Dendritic cell treated with granulocyte-macrophage colony-stimulating factor and Interleukin-4, amounts not matched to agents 40 ng/mL and 50 ng/mL, for 4 days (primary cell): ENCODE data around the gene ARHGAP28.

Experiments used
- H3K27ac Mint-ChIP-seq: one replicate; pipeline ENCODE4 v1.8.0; 2022; ENCODE audit warnings: mild to moderate bottlenecking, mixed read lengths
- H3K27me3 Mint-ChIP-seq: one replicate; pipeline ENCODE4 v1.8.0; 2022; ENCODE audit warnings: mild to moderate bottlenecking, mixed read lengths
- H3K36me3 Mint-ChIP-seq: one replicate; pipeline ENCODE4 v1.8.0; 2022; ENCODE audit warnings: low read depth, mixed read lengths
- H3K4me1 Mint-ChIP-seq: one replicate; pipeline ENCODE4 v1.8.0; 2022; ENCODE audit warnings: low read depth, mixed read lengths
- H3K4me3 Mint-ChIP-seq: one replicate; pipeline ENCODE4 v1.8.0; 2022; ENCODE audit warnings: mild to moderate bottlenecking, moderate library complexity, mixed read lengths
- H3K9me3 Mint-ChIP-seq: one replicate; pipeline ENCODE4 v1.8.0; 2022; ENCODE audit warnings: mixed read lengths
- intact Hi-C: fragments of 100-400 bp; cut with micrococcal nuclease; formaldehyde crosslinking; loops from one replicate; pipeline ENCODE4 v1.15.0; 2022

Gene ARHGAP28

GRCh38 chr18:6744816-6745455, 15.4 kb downstream of the ARHGAP28 start:
- H3K4me1 Mint-ChIP-seq = no peaks in the 10 kb centered on the region
- no peaks in the 10 kb centered on the region for H3K36me3 Mint-ChIP-seq
- intact Hi-C loops = loop anchor here (5.0 kb wide), 1 partner anchor 728 kb away; no protein-coding TSS in a partner anchor
- no peaks in the 10 kb centered on the region for H3K27me3 Mint-ChIP-seq
- no peaks in the 10 kb centered on the region for H3K9me3 Mint-ChIP-seq
- no peak overlapping the region for H3K4me3 Mint-ChIP-seq
- no peak overlapping the region for H3K27ac Mint-ChIP-seq

DNA sequence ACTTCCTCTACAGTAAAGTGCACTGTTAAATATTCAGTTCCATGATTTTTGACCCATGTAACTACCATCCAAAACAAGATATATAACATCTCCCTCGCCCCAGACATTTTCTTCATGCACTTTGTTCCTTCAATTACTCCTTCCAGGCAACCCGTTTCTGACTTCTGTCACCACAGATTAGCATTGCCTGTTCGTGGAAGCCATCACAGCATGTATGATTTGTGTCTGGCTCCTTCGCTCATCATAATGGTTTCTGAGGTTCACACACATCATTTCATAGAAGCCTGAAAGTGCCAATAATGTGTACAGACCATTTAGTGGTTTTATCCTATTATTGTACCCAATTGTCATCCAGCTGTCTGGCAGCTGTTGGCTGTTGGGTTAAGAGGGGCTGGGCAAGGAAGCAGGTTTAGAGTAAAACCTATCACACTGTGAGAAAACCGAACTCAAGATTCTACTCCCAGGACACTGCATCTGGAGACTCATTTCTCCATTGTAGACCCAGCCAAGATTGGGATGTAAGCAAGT, 16.1 kb downstream of the ARHGAP28 start:
- intact Hi-C loops = no loop called here
- H3K36me3 Mint-ChIP-seq = no peaks in the 10 kb centered on the region
- peaks cover 2% of the 10 kb centered on the region for H3K9me3 Mint-ChIP-seq
- H3K27me3 Mint-ChIP-seq = no peaks in the 10 kb centered on the region
- H3K27ac Mint-ChIP-seq = no peak overlapping the region
- no peak overlapping the region for H3K4me3 Mint-ChIP-seq
- no peaks in the 10 kb centered on the region for H3K4me1 Mint-ChIP-seq

GRCh38 chr18:6746386-6746960, 17.0 kb downstream of the ARHGAP28 start:
- Mint-ChIP-seq H3K4me1 (no peaks in the 10 kb centered on the region), H3K36me3 (no peaks in the 10 kb centered on the region), H3K9me3 (peaks cover 8% of the 10 kb centered on the region), H3K4me3 (no peak overlapping the region), H3K27me3 (no peaks in the 10 kb centered on the region), H3K27ac (no peak overlapping the region)
- intact Hi-C loops = no loop called here

GRCh38 chr18:6747646-6748045, 18.1 kb downstream of the ARHGAP28 start:
- Mint-ChIP-seq H3K27me3 (no peaks in the 10 kb centered on the region), H3K27ac (no peak overlapping the region), H3K9me3 (peaks cover 8% of the 10 kb centered on the region), H3K4me1 (no peaks in the 10 kb centered on the region), H3K4me3 (no peak overlapping the region), H3K36me3 (no peaks in the 10 kb centered on the region)
- intact Hi-C loops = no loop called here

GRCh38 chr18:6748241-6748640, 18.7 kb downstream of the ARHGAP28 start:
- Mint-ChIP-seq H3K4me1 (no peaks in the 10 kb centered on the region), H3K27ac (no peak overlapping the region), H3K27me3 (no peaks in the 10 kb centered on the region), H3K4me3 (no peak overlapping the region), H3K9me3 (peaks cover 8% of the 10 kb centered on the region), H3K36me3 (no peaks in the 10 kb centered on the region)
- intact Hi-C loops = no loop called here

DNA sequence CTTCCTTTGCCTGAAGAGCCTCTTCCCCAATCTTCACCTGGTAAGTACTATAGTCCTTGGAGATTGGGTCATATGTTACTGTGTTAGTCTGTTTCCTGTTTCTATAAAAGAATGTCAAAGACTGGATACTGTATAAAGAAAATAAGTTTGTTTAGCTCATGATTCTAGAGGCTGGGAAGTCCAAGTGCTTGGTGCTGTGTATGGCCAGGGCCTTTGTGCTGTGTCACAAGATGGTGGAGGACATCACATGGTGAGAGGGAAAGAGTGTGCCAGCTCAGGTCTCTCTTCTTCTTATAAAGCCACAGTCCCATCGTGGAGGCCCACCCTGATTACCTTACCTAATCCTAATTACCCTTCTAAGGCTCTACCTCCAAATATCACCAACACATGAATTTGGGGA, 20.9 kb downstream of the ARHGAP28 start:
- Mint-ChIP-seq H3K4me1 (no peaks in the 10 kb centered on the region), H3K4me3 (no peak overlapping the region), H3K36me3 (no peaks in the 10 kb centered on the region), H3K27me3 (no peaks in the 10 kb centered on the region), H3K27ac (no peak overlapping the region), H3K9me3 (peaks cover 8% of the 10 kb centered on the region)
- intact Hi-C loops = no loop called here

- peaks cover 8% of the 10 kb centered on the region for H3K9me3 Mint-ChIP-seq
- intact Hi-C loops = no loop called here
- no peaks in the 10 kb centered on the region for H3K27me3 Mint-ChIP-seq
- no peaks in the 10 kb centered on the region for H3K4me1 Mint-ChIP-seq
- no peaks in the 10 kb centered on the region for H3K36me3 Mint-ChIP-seq
- H3K27ac Mint-ChIP-seq = no peak overlapping the region
- H3K4me3 Mint-ChIP-seq = no peak overlapping the region
These were observed 21.7 kb downstream of the ARHGAP28 start for GRCh38 chr18:6751222-6751621.

DNA sequence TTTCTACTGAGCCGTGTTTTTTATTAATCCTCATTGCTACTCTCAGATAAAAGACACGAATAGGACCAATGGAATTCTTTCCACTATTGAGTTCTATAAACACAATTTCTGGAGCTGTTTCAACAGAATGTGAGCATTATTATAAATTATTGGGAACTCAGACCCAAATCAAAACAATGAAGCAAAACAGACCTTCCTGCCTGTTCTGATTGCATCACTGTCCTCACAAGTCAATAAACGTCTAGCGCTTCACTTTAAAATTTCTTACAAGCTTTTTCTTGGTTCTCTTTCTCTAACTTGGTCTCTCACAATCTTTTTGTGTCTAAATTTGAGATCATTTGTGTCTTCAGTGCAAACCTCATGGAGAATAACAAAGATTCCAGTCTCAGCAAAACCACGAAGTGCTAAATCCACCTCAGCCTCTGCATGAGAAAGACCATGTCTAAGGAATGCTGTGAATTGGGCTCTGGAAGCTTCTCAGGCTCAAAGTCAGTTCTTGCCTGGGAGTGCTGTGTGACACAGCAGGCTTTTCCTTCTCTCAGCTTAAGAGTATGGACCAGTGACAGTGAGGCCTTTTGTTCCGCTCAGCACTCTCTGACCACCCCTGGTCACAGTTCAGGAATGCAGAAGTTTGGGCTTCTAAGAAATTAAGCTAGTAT, 22.8 kb downstream of the ARHGAP28 start:
- H3K9me3 Mint-ChIP-seq = peaks cover 8% of the 10 kb centered on the region
- intact Hi-C loops = no loop called here
- no peaks in the 10 kb centered on the region for H3K36me3 Mint-ChIP-seq
- no peaks in the 10 kb centered on the region for H3K27me3 Mint-ChIP-seq
- no peak overlapping the region for H3K27ac Mint-ChIP-seq
- H3K4me1 Mint-ChIP-seq = no peaks in the 10 kb centered on the region
- H3K4me3 Mint-ChIP-seq = no peak overlapping the region

DNA sequence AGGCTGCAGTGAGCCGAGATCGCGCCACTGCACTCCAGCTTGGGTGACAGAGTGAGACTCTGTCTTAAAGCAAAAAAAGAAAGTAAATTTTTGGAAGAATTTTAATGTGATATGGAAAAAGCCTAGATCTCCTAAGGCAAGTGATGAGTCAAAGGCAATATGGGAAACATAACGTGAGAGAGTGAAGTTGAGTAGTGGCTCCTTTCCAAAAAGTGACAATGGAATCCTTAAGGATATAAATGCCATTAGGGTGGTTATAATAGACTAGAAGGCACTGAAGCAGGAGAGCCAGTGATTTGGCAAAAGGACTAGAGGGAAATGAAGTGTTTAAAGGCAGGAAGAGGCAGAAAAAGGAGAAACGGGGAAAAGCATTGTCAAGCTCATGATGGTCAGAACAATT, 25.6 kb downstream of the ARHGAP28 start:
- H3K4me3 Mint-ChIP-seq = no peak overlapping the region
- peaks cover 8% of the 10 kb centered on the region for H3K9me3 Mint-ChIP-seq
- no peak overlapping the region for H3K27ac Mint-ChIP-seq
- intact Hi-C loops = no loop called here
- no peaks in the 10 kb centered on the region for H3K27me3 Mint-ChIP-seq
- H3K36me3 Mint-ChIP-seq = no peaks in the 10 kb centered on the region
- no peaks in the 10 kb centered on the region for H3K4me1 Mint-ChIP-seq

DNA sequence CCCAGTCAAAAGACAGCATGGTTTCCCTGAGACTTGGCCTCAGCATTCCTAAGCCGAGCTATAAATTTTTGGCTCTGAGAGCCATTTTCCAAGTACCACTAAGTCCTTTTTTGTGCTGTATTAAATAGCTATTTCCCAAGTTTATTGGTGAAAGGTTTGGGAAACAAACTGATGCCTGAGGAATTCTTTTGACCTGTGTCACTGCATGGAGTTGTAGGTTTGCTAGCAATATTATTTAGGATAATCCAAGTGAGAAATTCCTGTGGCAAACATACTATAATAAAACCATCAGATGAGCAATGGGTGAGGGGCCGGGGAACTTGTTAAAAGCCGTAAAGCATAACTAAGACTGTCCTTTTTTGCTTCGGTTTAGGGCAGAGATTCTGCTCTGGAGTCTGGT, 28.4 kb downstream of the ARHGAP28 start:
- intact Hi-C loops = no loop called here

GRCh38 chr18:6759579-6759978, 30.1 kb downstream of the ARHGAP28 start:
- H3K9me3 Mint-ChIP-seq = no peaks in the 10 kb centered on the region
- intact Hi-C loops = no loop called here
- H3K4me1 Mint-ChIP-seq = no peaks in the 10 kb centered on the region
- no peak overlapping the region for H3K4me3 Mint-ChIP-seq
- H3K27ac Mint-ChIP-seq = no peak overlapping the region
- H3K27me3 Mint-ChIP-seq = no peaks in the 10 kb centered on the region
- H3K36me3 Mint-ChIP-seq = no peaks in the 10 kb centered on the region

More for the DNA sequence above, 28.4 kb downstream of the ARHGAP28 start:
- H3K36me3 Mint-ChIP-seq = no peaks in the 10 kb centered on the region
- no peaks in the 10 kb centered on the region for H3K4me1 Mint-ChIP-seq
- no peak overlapping the region for H3K4me3 Mint-ChIP-seq
- H3K27me3 Mint-ChIP-seq = no peaks in the 10 kb centered on the region
- no peaks in the 10 kb centered on the region for H3K9me3 Mint-ChIP-seq
- H3K27ac Mint-ChIP-seq = no peak overlapping the region

GRCh38 chr18:6763524-6763923, 34.0 kb downstream of the ARHGAP28 start:
- Mint-ChIP-seq H3K4me3 (no peak overlapping the region), H3K9me3 (peaks cover 24% of the 10 kb centered on the region), H3K27ac (no peak overlapping the region), H3K27me3 (no peaks in the 10 kb centered on the region), H3K4me1 (no peaks in the 10 kb centered on the region), H3K36me3 (no peaks in the 10 kb centered on the region)
- intact Hi-C loops = no loop called here

DNA sequence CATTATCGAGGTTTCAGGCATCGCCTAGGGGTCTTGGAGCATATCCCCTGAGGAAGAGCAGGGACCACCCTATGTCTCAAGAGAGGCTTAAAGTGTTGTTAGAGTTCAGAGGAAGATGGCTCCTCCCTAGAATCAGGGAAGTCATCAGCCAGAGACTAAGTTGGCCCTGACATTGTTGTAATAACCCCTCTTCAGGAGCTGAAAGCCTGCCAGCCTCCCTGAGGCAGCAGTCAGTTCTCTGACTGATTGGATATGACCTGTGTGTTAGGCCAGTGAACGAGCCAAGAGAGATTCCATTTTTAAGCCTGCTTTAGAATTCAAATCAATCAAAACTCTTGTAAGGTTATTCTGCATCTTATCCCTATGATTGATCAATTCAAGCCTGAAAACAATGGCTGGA, 34.9 kb downstream of the ARHGAP28 start:
- Mint-ChIP-seq H3K27ac (no peak overlapping the region), H3K9me3 (peaks cover 25% of the 10 kb centered on the region), H3K4me1 (no peaks in the 10 kb centered on the region), H3K36me3 (no peaks in the 10 kb centered on the region), H3K4me3 (no peak overlapping the region), H3K27me3 (no peaks in the 10 kb centered on the region)
- intact Hi-C loops = no loop called here

- H3K9me3 Mint-ChIP-seq = peaks cover 19% of the 10 kb centered on the region
- H3K27me3 Mint-ChIP-seq = no peaks in the 10 kb centered on the region
- H3K36me3 Mint-ChIP-seq = no peaks in the 10 kb centered on the region
- no peaks in the 10 kb centered on the region for H3K4me1 Mint-ChIP-seq
- intact Hi-C loops = no loop called here
- H3K4me3 Mint-ChIP-seq = no peak overlapping the region
- H3K27ac Mint-ChIP-seq = no peak overlapping the region
These were observed 44.3 kb downstream of the ARHGAP28 start for GRCh38 chr18:6773777-6774176.
